Panc1 (cell line): ENCODE data around the gene GAPVD1. TPM values are rescaled to one million over a fixed set of nuclear protein-coding genes. Genes with fewer than 3 reads are reported as not detected.
A peak's percentile ranks its signal among the peaks of the same experiment; 100 is the strongest.

ENCODE experiments used
- ATAC-seq: fragments of 200-7000 bp; cut with Tn5 transposase; 2 replicates; pipeline ENCODE4 v1.9.1; 2020; ENCODE audit warnings: mild to moderate bottlenecking, moderate library complexity
- Bru-seq: library from RNA; stranded (reverse); fragments of 400-500 nt; gene quantifications from one replicate; lab custom pipeline; 2021; lab: Mats Ljungman, UMichigan
- BruChase-seq, 2 experiments: library from RNA; stranded (reverse); fragments of 400-500 nt; gene quantifications; one replicate each; lab custom pipeline; 2021; lab: Mats Ljungman, UMichigan
- BruUV-seq: library from RNA; stranded (reverse); fragments of 400-500 nt; replicated peaks from 2 replicates; lab custom pipeline; 2021; lab: Mats Ljungman, UMichigan
- CTCF ChIA-PET: fragments of 300-600 bp; sonication (Branson Sonifier 250); formaldehyde crosslinking; loops from one replicate; lab custom pipeline; 2022; ENCODE audit warnings: antibody characterized with exemption; lab: Charles Lee
- POLR2A ChIA-PET: fragments of 300-600 bp; sonication (Branson Sonifier 250); formaldehyde crosslinking; loops from one replicate; lab custom pipeline; 2022; ENCODE audit warnings: antibody characterized with exemption; lab: Charles Lee
- DNase-seq: peaks from one replicate; pipeline ENCODE4 v3.0.0-alpha.2; 2010; ENCODE audit warnings: low read depth, low spot score
- H3K27ac ChIP-seq: 2 replicates; pipeline ENCODE4 v1.5.1; 2011; ENCODE audit warnings: mild to moderate bottlenecking, low read length, inconsistent platforms
- H3K27me3 ChIP-seq: fragments of 200-500 bp; sonication (Bioruptor generic); 2 replicates; pipeline ENCODE4 v1.6.0; 2014; ENCODE audit warnings: low read length, inconsistent platforms; ENCODE audit not compliant: control insufficient read depth, insufficient read depth
- H3K36me3 ChIP-seq: fragments of 200-500 bp; sonication (Bioruptor generic); 2 replicates; pipeline ENCODE4 v1.5.1; 2014; ENCODE audit warnings: inconsistent platforms, mild to moderate bottlenecking, low read length, moderate library complexity; ENCODE audit not compliant: control insufficient read depth, insufficient read depth
- H3K4me1 ChIP-seq: 2 replicates; pipeline ENCODE4 v1.5.1; 2011; ENCODE audit warnings: inconsistent platforms, mild to moderate bottlenecking, low read length, moderate library complexity; ENCODE audit not compliant: control insufficient read depth, insufficient read depth
- H3K4me3 ChIP-seq, 2 experiments: 2 replicates each; pipeline ENCODE4 v1.5.1; 2011 to 2012; ENCODE audit warnings: low read depth in 2 of 2, low read length in 2 of 2, mild to moderate bottlenecking in 2 of 2, inconsistent platforms in 1 of 2, moderate library complexity in 1 of 2
- H3K9me3 ChIP-seq: fragments of 200-500 bp; sonication (Bioruptor generic); 2 replicates; pipeline ENCODE4 v1.5.1; 2014; ENCODE audit warnings: low read depth, mild to moderate bottlenecking, inconsistent platforms, low read length, moderate library complexity; ENCODE audit not compliant: control insufficient read depth, insufficient read depth
- POLR2AphosphoS5 ChIP-seq: IDR thresholded peaks from 2 replicates; pipeline ENCODE4 v1.6.1; 2012; ENCODE audit warnings: mild to moderate bottlenecking, low read depth, low read length, moderate library complexity
- SIN3A ChIP-seq: IDR thresholded peaks from 2 replicates; pipeline ENCODE4 v1.6.1; 2012; ENCODE audit warnings: low read depth, mild to moderate bottlenecking, low read length, moderate library complexity, borderline replicate concordance; ENCODE audit not compliant: insufficient read depth
- TCF7L2 ChIP-seq: IDR thresholded peaks from 2 replicates; pipeline ENCODE4 v1.6.1; 2011; ENCODE audit warnings: mild to moderate bottlenecking, low read depth, low read length, inconsistent platforms
- in situ Hi-C: cut with HindIII; loops from 2 replicates; pipeline ENCODE4 v1.10.0; 2016; ENCODE audit warnings: low sequenced_read_pairs, low pct_unique_long_range_greater_than_20kb
- intact Hi-C: fragments of 100-400 bp; cut with micrococcal nuclease; formaldehyde crosslinking; loops from one replicate; pipeline ENCODE4 v1.10.0; 2022; ENCODE audit not compliant: unreplicated experiment
- long read RNA-seq: library from polyadenylated mRNA; unstranded; transcript quantifications from one replicate; pipeline ENCODE4 v2.0.0, GENCODE V29; 2021; ENCODE audit not compliant: unreplicated experiment
- polyA plus RNA-seq: library from polyadenylated mRNA; unstranded; fragments of >200 nt; gene quantifications from one replicate; pipeline ENCODE4 v1.2.1, GENCODE V29; 2012; ENCODE audit warnings: missing spikeins; ENCODE audit not compliant: insufficient read length
- total RNA-seq: library from RNA; stranded (reverse); gene quantifications from one replicate; pipeline ENCODE4 v1.2.1, GENCODE V29; 2021; ENCODE audit not compliant: unreplicated experiment
- TF ChIP-seq, protein P1 (sequence below), 2 experiments: IDR thresholded peaks; 2 replicates each; pipeline ENCODE4 v1.6.1; 2011 to 2012; ENCODE audit warnings: low read depth in 2 of 2, control low read depth in 1 of 2, low read length in 1 of 2, mild to moderate bottlenecking in 1 of 2, moderate library complexity in 1 of 2; ENCODE audit not compliant: insufficient read depth in 1 of 2
- TF ChIP-seq, protein P2 (sequence below): fragments of 450-650 bp; IDR thresholded peaks from 2 replicates; pipeline ENCODE4 v1.5.1; 2017; ENCODE audit warnings: mild to moderate bottlenecking

Gene GAPVD1
- 48.6 TPM for total RNA-seq
- 21.5 TPM for polyA plus RNA-seq
- Bru-seq, nascent RNA: percentile 77 among the genes with signal in this experiment
- BruChase-seq, experiment 1, labeled RNA remaining after a 2-hour chase: percentile 76 among the genes with signal in this experiment
- percentile 84 among the genes with signal in this experiment for BruChase-seq, experiment 2, labeled RNA remaining after a 6-hour chase
- long read RNA-seq, full-length matches to known transcripts: 4 of 92 reads
- long read RNA-seq, partial matches to known transcripts: 33 of 92 reads
- long read RNA-seq, other reads (novel, unspliced or antisense): 55 of 92 reads

- no peaks in the 10 kb centered on the region for H3K27me3 ChIP-seq
- intact Hi-C loops: no loop called here
- in situ Hi-C loops: no loop called here
- DNase-seq: no peak
- peaks cover 3% of the 10 kb centered on the region; the same call in 1 of the 2 replicates for H3K36me3 ChIP-seq
- H3K27ac ChIP-seq: peak within 1 kb of the TSS; percentile 85
- ATAC-seq: peak; percentile 99
- CTCF ChIA-PET: interaction anchor here (0.6 kb wide), 1 partner anchor 295 kb away, joined by 3 read pairs; no protein-coding TSS in a partner anchor
- no peaks in the 10 kb centered on the region for H3K9me3 ChIP-seq
- POLR2A ChIA-PET: no interaction called here
- BruUV-seq: no TSS peak
- peak within 1 kb of the TSS; percentile 91 for H3K4me3 ChIP-seq
- no peak; the same call in 1 of the 2 replicates for TF ChIP-seq POLR2AphosphoS5
- 0 out of 2 replicates have a peak, but pooled peaks have one; percentile 22 for TF ChIP-seq SIN3A
- TF ChIP-seq, protein P1, sequence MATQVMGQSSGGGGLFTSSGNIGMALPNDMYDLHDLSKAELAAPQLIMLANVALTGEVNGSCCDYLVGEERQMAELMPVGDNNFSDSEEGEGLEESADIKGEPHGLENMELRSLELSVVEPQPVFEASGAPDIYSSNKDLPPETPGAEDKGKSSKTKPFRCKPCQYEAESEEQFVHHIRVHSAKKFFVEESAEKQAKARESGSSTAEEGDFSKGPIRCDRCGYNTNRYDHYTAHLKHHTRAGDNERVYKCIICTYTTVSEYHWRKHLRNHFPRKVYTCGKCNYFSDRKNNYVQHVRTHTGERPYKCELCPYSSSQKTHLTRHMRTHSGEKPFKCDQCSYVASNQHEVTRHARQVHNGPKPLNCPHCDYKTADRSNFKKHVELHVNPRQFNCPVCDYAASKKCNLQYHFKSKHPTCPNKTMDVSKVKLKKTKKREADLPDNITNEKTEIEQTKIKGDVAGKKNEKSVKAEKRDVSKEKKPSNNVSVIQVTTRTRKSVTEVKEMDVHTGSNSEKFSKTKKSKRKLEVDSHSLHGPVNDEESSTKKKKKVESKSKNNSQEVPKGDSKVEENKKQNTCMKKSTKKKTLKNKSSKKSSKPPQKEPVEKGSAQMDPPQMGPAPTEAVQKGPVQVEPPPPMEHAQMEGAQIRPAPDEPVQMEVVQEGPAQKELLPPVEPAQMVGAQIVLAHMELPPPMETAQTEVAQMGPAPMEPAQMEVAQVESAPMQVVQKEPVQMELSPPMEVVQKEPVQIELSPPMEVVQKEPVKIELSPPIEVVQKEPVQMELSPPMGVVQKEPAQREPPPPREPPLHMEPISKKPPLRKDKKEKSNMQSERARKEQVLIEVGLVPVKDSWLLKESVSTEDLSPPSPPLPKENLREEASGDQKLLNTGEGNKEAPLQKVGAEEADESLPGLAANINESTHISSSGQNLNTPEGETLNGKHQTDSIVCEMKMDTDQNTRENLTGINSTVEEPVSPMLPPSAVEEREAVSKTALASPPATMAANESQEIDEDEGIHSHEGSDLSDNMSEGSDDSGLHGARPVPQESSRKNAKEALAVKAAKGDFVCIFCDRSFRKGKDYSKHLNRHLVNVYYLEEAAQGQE (IDR thresholded peaks at IDR 0.05; ENCODE audit: insufficient read depth in 1 of 2, low read depth in 2 of 2, low read length in 1 of 2): 0 out of 4 replicates have a peak, but pooled peaks of 1 of the 2 experiments have one; percentile 34
- peaks cover 11% of the 10 kb centered on the region for H3K4me1 ChIP-seq
Observed at GRCh38 chr9:125261501-125262293, at the start of gene GAPVD1. TSS of gene GAPVD1 (plus strand) at chr9:125261826. CDS start at chr9:125298922, 37,096 bp downstream.

DNA sequence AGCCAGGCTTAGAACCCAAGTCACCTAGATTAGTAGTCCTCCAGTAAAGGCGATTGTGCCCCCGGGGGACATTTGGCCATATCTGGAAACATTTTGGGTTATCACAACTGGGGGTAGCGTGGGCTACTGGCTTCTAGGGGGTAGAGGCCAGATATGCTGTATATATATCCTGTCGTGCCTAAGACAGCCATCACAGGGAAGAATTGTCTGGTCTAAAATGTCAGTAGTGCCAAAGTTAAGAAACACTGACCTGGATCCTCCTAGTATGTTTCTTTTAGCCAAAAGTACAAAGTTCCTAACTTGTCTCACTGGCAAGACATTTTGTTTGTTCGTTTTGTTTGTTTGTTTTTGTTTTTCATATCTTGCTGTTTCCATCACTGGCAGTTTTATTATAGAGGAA is 47.4 kb upstream of the GAPVD1 start:
- POLR2A ChIA-PET: no interaction called here
- ATAC-seq (no peak), DNase-seq (no peak)
- no peak overlapping the region for H3K27ac ChIP-seq
- no peaks in the 10 kb centered on the region for H3K9me3 ChIP-seq
- H3K4me3 ChIP-seq: no peak overlapping the region
- intact Hi-C loops (no loop called here), in situ Hi-C loops (no loop called here)
- no peaks in the 10 kb centered on the region for H3K27me3 ChIP-seq
- H3K36me3 ChIP-seq: peaks cover 2% of the 10 kb centered on the region; the same call in 1 of the 2 replicates
- no peaks in the 10 kb centered on the region; the same call in 1 of the 2 replicates for H3K4me1 ChIP-seq
- CTCF ChIA-PET: no interaction called here
- TF ChIP-seq, protein P1 (IDR thresholded peaks at IDR 0.05; ENCODE audit: insufficient read depth in 1 of 2, low read depth in 2 of 2, low read length in 1 of 2): no peak
- TF ChIP-seq TCF7L2: no peak
- no peak for TF ChIP-seq SIN3A
- TF ChIP-seq, protein P2, sequence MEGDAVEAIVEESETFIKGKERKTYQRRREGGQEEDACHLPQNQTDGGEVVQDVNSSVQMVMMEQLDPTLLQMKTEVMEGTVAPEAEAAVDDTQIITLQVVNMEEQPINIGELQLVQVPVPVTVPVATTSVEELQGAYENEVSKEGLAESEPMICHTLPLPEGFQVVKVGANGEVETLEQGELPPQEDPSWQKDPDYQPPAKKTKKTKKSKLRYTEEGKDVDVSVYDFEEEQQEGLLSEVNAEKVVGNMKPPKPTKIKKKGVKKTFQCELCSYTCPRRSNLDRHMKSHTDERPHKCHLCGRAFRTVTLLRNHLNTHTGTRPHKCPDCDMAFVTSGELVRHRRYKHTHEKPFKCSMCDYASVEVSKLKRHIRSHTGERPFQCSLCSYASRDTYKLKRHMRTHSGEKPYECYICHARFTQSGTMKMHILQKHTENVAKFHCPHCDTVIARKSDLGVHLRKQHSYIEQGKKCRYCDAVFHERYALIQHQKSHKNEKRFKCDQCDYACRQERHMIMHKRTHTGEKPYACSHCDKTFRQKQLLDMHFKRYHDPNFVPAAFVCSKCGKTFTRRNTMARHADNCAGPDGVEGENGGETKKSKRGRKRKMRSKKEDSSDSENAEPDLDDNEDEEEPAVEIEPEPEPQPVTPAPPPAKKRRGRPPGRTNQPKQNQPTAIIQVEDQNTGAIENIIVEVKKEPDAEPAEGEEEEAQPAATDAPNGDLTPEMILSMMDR: no peak
- no peak for TF ChIP-seq POLR2AphosphoS5
- no TSS peak for BruUV-seq
